GM19351 (cell line): Measurements from ENCODE around the gene ABHD16A.

Experiments used
- ATAC-seq: cut with Tn5 transposase; IDR thresholded peaks from one replicate; pipeline ENCODE4 v1.9.1; 2021; ENCODE audit warnings: mild to moderate bottlenecking, moderate library complexity; ENCODE audit not compliant: unreplicated experiment

ABHD16A gene

DNA sequence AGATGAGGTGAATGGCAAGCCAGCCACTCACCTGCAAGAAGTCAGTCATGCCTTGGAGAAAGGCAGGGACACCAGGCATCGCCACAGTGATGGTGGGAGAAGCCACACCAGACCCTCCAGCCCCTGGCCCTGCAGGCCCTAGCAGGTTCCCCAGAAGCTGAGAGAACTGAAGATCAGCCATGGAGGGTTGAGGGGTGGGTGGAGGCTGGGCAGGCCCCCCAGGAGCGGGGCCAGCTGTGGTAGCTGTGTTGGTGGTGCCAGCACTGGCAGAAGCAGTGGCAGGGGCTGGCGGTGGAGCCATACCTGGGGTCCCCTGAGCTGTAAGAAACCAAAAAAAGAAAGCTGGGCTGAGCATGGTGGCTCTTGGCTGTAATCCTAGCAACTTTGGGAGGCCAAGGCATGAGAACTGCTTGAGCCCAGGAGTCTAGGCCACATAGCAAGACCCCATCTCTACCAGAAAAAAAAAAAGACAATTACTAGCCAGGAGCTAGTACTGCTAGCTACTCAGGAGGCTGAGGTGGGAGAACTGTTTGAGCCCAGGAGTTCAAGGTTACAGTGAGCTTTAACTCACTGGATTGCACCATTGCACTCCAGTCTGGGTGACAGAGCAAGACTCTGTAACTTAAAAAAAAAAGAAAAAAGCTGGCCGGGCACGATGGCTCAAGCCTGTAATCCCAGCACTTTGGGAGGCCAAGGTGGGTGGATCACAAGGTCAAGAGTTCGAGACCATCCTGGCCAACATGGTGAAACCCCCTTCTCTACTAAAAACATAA lies 60.1 kb downstream of the ABHD16A start:
- no peak for ATAC-seq

DNA sequence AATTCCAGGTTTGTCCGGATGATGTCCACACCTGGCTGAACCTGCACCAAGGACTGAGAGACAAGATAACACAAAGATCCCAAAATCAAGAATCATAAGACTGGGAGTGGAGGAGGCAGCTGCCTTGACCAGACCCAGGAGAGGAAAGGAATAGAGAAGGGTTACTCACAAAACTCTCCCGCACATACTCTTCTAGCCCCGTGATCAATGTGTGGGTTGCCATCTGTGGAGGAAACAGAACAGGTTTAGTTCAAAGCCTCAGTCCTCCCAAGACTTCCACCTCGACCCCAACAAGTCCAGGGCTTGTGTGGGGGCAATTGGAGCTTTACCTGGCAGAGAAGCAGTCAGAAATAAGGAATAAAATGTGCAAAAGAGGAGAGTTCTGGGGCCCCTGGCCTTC lies 61.8 kb downstream of the ABHD16A start:
- no peak for ATAC-seq

DNA sequence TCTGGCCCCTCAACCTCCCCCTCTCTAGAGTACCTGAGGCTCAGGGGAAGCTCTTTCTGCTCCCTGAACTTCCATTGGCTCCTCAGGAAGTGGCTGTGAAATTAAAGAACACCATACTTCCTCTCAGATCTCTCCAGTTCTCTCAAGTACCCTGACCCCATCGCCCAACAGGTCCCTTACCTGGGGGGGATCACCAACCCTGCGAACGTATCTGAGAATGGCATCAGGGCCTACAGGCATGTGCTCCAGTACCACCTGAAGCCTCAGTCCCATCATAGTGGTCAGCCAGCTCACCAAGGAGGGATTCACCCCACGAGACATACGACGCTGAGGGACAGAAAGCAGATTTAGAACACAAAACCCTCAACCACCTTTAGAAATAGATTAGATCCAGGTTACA lies 62.5 kb downstream of the ABHD16A start:
- no peak for ATAC-seq

DNA sequence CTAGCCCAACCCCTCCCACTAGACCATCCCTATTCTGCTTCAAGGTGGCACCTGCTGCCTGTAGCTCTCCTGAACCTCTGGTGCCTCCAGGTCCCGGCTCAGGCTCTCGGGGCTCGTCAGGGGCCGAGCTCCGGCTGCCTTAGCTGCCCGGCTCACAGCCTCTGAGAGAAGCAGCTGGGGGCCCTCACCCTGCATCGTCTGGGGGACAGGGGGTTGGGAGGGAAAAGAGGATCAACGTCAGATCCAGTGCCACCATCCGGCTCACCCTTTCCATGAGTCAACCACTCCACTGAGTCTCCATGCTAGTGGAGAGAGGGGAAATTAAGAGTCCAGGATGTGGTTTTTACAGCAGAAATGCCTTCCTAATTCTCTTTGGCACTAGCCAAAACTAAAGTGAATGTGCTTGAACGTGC lies 63.7 kb downstream of the ABHD16A start:
- ATAC-seq, result no peak

DNA sequence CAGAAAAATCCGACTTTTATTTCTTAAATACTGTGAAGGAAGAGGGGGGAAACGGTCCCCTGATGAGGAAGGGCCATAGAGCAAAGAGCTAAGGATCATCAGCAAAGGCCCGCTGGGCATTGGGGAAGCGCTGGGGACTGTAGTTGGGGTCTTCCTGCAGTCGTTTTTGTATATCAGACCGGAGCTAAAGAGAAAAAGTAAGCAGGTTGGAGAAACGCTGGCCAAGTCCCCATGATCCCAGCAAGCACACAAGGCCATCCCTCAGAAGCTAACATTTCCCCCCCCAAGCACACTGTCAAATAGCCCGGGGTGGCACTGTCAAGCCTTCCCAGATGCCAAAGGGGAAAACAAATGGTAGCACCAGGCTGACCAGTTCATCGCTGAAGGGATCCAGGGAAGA lies 64.1 kb downstream of the ABHD16A start:
- ATAC-seq, result no peak
